ENCODE data around the gene AAK1. TPM values are rescaled to one million over a fixed set of nuclear protein-coding genes. Genes with fewer than 3 reads are reported as not detected.
"Not testable (repeated sequence)": the region's sequence is repeated elsewhere in the genome, so short reads cannot be mapped to it uniquely, and the experiment has no call there.

The AAK1 gene
- total and polyA plus RNA-seq, 2 of the 13 experiments (the other 11 are each of a cell fraction or from before 2014, with no cell fraction given), result 9.8 to 10.3 TPM

- in situ Hi-C loops (cut with HindIII; ENCODE audit: extremely low pct_ligation_motif_present, low pct_unique_long_range_greater_than_20kb), result no loop called here
- intact Hi-C loops (cut with micrococcal nuclease; ENCODE audit: unreplicated experiment), result no loop called here
- Histone ChIP-seq H2AFZ (ENCODE audit: low read length) (no peak overlapping the region), H3K36me3 (replicated peaks in 1 of 2; ENCODE audit: control insufficient read depth in 1 of 2, insufficient read depth in 2 of 2, low read length in 2 of 2) (no peaks in the 10 kb centered on the region), H3K79me2 (ENCODE audit: insufficient read depth, low read length) (no peaks in the 10 kb centered on the region), H3K9me3 (ENCODE audit: low read length) (no peaks in the 10 kb centered on the region), H3K27me3 (ENCODE audit: control insufficient read depth in 1 of 2, insufficient read depth in 2 of 2, low read length in 2 of 2) (no peaks in the 10 kb centered on the region; a peak in 1 of 5 replicates), H3K4me2 (ENCODE audit: low read depth, low read length) (no peak overlapping the region), H4K20me1 (ENCODE audit: insufficient read depth, low read length) (no peaks in the 10 kb centered on the region), H3K9ac (ENCODE audit: insufficient read depth, low read depth, low read length) (no peak overlapping the region), H3K4me1 (ENCODE audit: insufficient read depth, low read length) (peaks cover 8% of the 10 kb centered on the region), H3K4me3 (replicated peaks in 1 of 3; ENCODE audit: insufficient read depth in 1 of 3, low read depth in 2 of 3, low read length in 3 of 3) (no peak overlapping the region), H3K27ac (ENCODE audit: extremely low read length, insufficient read depth, low read length) (no peak overlapping the region)
- DNase-seq (ENCODE audit: low spot score) (no peak), FAIRE-seq (no peak), ATAC-seq (no peak)
- ChIA-PET CTCF (ENCODE audit: low intra/inter-chr PET ratio, low total read pairs) (no interaction called here), POLR2A (no interaction called here)
- TF ChIP-seq ZNF317 (CRISPR knock-in tag; IDR thresholded peaks at IDR 0.05), result peak; percentile 65; the same call in 1 of the 2 replicates
- no peak for TF ChIP-seq MLX (CRISPR knock-in tag; IDR thresholded peaks at IDR 0.05)
- 78% methylated on average over 3 of the region's 3 CpGs for WGBS (ENCODE audit: low lambda C conversion rate)
- no TSS peak for BruUV-seq (replicated peaks)
Measured at GRCh38 chr2:69663860-69664259, 20.3 kb upstream of the AAK1 start.

- FAIRE-seq; H3K27ac ChIP-seq (ENCODE audit: extremely low read length, insufficient read depth, low read length); H4K20me1 ChIP-seq (ENCODE audit: insufficient read depth, low read length); H3K9ac ChIP-seq (ENCODE audit: insufficient read depth, low read depth, low read length); BruUV-seq (replicated peaks); H2AFZ ChIP-seq (ENCODE audit: low read length); H3K4me3 ChIP-seq (replicated peaks in 1 of 3; ENCODE audit: insufficient read depth in 1 of 3, low read depth in 2 of 3, low read length in 3 of 3); H3K79me2 ChIP-seq (ENCODE audit: insufficient read depth, low read length); DNase-seq (ENCODE audit: low spot score); H3K4me1 ChIP-seq (ENCODE audit: insufficient read depth, low read length); H3K4me2 ChIP-seq (ENCODE audit: low read depth, low read length); H3K27me3 ChIP-seq (ENCODE audit: control insufficient read depth in 1 of 2, insufficient read depth in 2 of 2, low read length in 2 of 2); POLR2A ChIA-PET; intact Hi-C loops (cut with micrococcal nuclease; ENCODE audit: unreplicated experiment); ATAC-seq; H3K9me3 ChIP-seq (ENCODE audit: low read length); in situ Hi-C loops (cut with HindIII; ENCODE audit: extremely low pct_ligation_motif_present, low pct_unique_long_range_greater_than_20kb); H3K36me3 ChIP-seq (replicated peaks in 1 of 2; ENCODE audit: control insufficient read depth in 1 of 2, insufficient read depth in 2 of 2, low read length in 2 of 2); CTCF ChIA-PET (ENCODE audit: low intra/inter-chr PET ratio, low total read pairs): not testable (repeated sequence)
- WGBS (ENCODE audit: low lambda C conversion rate), result 67% methylated on average over 2 of the region's 2 CpGs
Measured at GRCh38 chr2:69662547-69662946, 19.0 kb upstream of the AAK1 start.
